Measurements from ENCODE around the gene SPATA24.

DNA sequence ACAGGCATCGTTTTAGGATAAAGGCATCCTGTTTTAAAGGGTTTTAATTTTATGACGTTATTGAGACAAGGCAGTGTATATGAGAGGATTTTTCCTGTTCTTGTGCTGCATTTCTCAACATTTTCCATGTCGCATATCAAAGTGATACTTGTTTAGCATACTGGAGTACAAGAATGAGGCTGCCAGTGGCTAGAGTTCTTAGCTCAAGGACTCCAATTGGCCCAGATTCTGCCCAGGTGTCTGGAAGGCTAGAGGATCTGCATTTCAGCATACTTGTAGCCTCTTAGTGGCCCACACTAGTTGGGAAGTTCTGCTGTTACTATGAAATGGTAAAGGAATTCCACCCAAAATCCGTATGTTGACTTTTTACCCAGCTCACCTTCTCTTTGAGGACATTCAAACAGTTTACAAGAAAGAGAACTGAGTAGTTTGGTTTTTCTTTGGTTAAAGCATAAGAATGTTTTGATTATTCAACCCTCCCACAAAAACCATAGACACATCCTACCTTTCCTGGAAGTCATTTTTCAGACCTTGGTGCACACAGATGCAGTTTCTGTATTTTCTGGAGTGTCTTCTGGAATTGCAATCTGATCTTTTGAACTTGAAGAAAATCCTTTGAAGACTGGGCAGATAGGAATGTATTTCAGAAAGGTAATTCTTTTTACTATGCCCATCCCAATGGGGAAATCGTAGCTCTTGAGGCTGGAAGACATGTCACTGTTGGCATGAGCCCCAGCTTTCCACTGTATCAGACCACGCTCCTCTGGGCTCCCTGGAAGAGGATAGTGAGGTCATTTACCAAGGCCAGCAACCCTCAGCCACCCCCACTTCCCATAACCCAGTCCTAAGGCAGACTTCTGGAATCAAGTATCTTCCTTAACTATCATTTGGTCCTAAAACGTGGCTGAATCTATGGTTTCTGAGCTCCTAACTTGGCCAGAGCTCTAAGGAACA lies 32.1 kb downstream of the SPATA24 start:
- TF ChIP-seq TAF1 (IDR thresholded peaks at IDR 0.05; ENCODE audit: borderline replicate concordance, insufficient read depth, low read length) (no peak), POLR2AphosphoS5 (IDR thresholded peaks at IDR 0.05; ENCODE audit: low read depth, low read length) (no peak), SIN3A (IDR thresholded peaks at IDR 0.05; ENCODE audit: borderline replicate concordance, insufficient read depth, low read length) (no peak)
- TF ChIP-seq, protein P1, sequence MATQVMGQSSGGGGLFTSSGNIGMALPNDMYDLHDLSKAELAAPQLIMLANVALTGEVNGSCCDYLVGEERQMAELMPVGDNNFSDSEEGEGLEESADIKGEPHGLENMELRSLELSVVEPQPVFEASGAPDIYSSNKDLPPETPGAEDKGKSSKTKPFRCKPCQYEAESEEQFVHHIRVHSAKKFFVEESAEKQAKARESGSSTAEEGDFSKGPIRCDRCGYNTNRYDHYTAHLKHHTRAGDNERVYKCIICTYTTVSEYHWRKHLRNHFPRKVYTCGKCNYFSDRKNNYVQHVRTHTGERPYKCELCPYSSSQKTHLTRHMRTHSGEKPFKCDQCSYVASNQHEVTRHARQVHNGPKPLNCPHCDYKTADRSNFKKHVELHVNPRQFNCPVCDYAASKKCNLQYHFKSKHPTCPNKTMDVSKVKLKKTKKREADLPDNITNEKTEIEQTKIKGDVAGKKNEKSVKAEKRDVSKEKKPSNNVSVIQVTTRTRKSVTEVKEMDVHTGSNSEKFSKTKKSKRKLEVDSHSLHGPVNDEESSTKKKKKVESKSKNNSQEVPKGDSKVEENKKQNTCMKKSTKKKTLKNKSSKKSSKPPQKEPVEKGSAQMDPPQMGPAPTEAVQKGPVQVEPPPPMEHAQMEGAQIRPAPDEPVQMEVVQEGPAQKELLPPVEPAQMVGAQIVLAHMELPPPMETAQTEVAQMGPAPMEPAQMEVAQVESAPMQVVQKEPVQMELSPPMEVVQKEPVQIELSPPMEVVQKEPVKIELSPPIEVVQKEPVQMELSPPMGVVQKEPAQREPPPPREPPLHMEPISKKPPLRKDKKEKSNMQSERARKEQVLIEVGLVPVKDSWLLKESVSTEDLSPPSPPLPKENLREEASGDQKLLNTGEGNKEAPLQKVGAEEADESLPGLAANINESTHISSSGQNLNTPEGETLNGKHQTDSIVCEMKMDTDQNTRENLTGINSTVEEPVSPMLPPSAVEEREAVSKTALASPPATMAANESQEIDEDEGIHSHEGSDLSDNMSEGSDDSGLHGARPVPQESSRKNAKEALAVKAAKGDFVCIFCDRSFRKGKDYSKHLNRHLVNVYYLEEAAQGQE (IDR thresholded peaks at IDR 0.05; ENCODE audit: insufficient read depth in 1 of 2, low read depth in 2 of 2, low read length in 2 of 2): no peak
